NCI-H526 (cell line): Measurements from ENCODE around the gene MYO7B.

Experiments used
- DNase-seq, 2 experiments: peaks; one replicate each; lab custom pipeline; 2025; lab: John Stamatoyannopoulos, UW

The MYO7B gene

GRCh38 chr2:127609031-127609751 lies 73.7 kb downstream of the MYO7B start:
- DNase-seq: no peak

- no peak for DNase-seq
These were observed 74.3 kb downstream of the MYO7B start for GRCh38 chr2:127609818-127610217.

GRCh38 chr2:127610561-127610960 lies 75.1 kb downstream of the MYO7B start:
- no peak for DNase-seq

- DNase-seq: no peak
These were observed 75.8 kb downstream of the MYO7B start for GRCh38 chr2:127611076-127611925.

GRCh38 chr2:127612111-127612822 lies 76.8 kb downstream of the MYO7B start:
- DNase-seq: no peak

GRCh38 chr2:127614246-127614645 lies 78.8 kb downstream of the MYO7B start:
- DNase-seq: no peak

GRCh38 chr2:127614731-127615130 lies 79.2 kb downstream of the MYO7B start:
- DNase-seq: no peak

GRCh38 chr2:127615511-127616166 lies 80.2 kb downstream of the MYO7B start:
- DNase-seq: no peak

- no peak for DNase-seq
These were observed 83.2 kb downstream of the MYO7B start for GRCh38 chr2:127618551-127619202.

GRCh38 chr2:127619203-127619590 lies 83.7 kb downstream of the MYO7B start:
- no peak for DNase-seq

- DNase-seq: no peak
These were observed 84.6 kb downstream of the MYO7B start for GRCh38 chr2:127619877-127620705.

- DNase-seq: no peak
These were observed 85.4 kb downstream of the MYO7B start for GRCh38 chr2:127620866-127621265.

GRCh38 chr2:127621981-127622431 lies 86.5 kb downstream of the MYO7B start:
- no peak for DNase-seq

- no peak for DNase-seq
These were observed 87.3 kb downstream of the MYO7B start for GRCh38 chr2:127622561-127623387.

- no peak for DNase-seq
These were observed 88.2 kb downstream of the MYO7B start for GRCh38 chr2:127623388-127624319.

GRCh38 chr2:127624320-127624755 lies 88.9 kb downstream of the MYO7B start:
- DNase-seq: no peak

- DNase-seq: no peak
These were observed 89.5 kb downstream of the MYO7B start for GRCh38 chr2:127624756-127625571.

GRCh38 chr2:127625572-127625951 lies 90.1 kb downstream of the MYO7B start:
- DNase-seq: no peak
